HepG2 (cell line): ENCODE data around the gene ITPRIP. TPM values are rescaled to one million over a fixed set of nuclear protein-coding genes. Genes with fewer than 3 reads are reported as not detected.

Source experiments
- BCL6 ChIP-seq: IDR thresholded peaks from 2 replicates; pipeline ENCODE4 v1.6.1; 2016; ENCODE audit warnings: missing genetic modification reagents, missing compliant biosample characterization
- DNMT3B ChIP-seq: conservative IDR thresholded peaks from 2 replicates; pipeline ENCODE4 v1.6.1; 2016; ENCODE audit warnings: missing biosample characterization, control low read depth
- ETS1 ChIP-seq: sonication (generic); formaldehyde crosslinking; IDR thresholded peaks from 2 replicates; pipeline ENCODE4 v1.4.0; 2020; ENCODE audit warnings: missing genetic modification reagents
- GLMP ChIP-seq: sonication (generic); formaldehyde crosslinking; IDR thresholded peaks from 2 replicates; pipeline ENCODE4 v1.9.0; 2021; ENCODE audit warnings: missing genetic modification reagents, mild to moderate bottlenecking, borderline replicate concordance
- HNF4A ChIP-seq: sonication (generic); formaldehyde crosslinking; IDR thresholded peaks from 2 replicates; pipeline ENCODE4 v1.4.0; 2020; ENCODE audit warnings: missing genetic modification reagents
- IKZF1 ChIP-seq: fragments of 450-650 bp; IDR thresholded peaks from 2 replicates; pipeline ENCODE4 v1.7.1; 2016
- PCBP2 ChIP-seq: fragments of 200-400 bp; formaldehyde crosslinking; optimal IDR thresholded peaks from 2 replicates; pipeline ENCODE3; 2018; ENCODE audit warnings: low read length, low read depth; ENCODE audit not compliant: poor library complexity, severe bottlenecking
- PHB2 ChIP-seq: fragments of 450-650 bp; IDR thresholded peaks from 2 replicates; pipeline ENCODE4 v1.6.1; 2018; ENCODE audit not compliant: partially characterized antibody
- PHF20 ChIP-seq: sonication (generic); formaldehyde crosslinking; IDR thresholded peaks from 2 replicates; pipeline ENCODE4 v1.5.0; 2020; ENCODE audit warnings: mild to moderate bottlenecking, missing genetic modification reagents
- PRMT3 ChIP-seq: sonication (generic); formaldehyde crosslinking; IDR thresholded peaks from 2 replicates; pipeline ENCODE4 v1.8.1; 2022; ENCODE audit warnings: low read depth, mild to moderate bottlenecking, moderate library complexity, missing genetic modification reagents, borderline replicate concordance
- SETDB1 ChIP-seq: sonication (generic); formaldehyde crosslinking; IDR thresholded peaks from 2 replicates; pipeline ENCODE4 v1.5.1; 2020; ENCODE audit warnings: missing genetic modification reagents, mild to moderate bottlenecking, borderline replicate concordance
- SMARCC2 ChIP-seq: fragments of 450-650 bp; IDR thresholded peaks from 2 replicates; pipeline ENCODE4 v1.6.1; 2017; ENCODE audit warnings: antibody characterized with exemption, mild to moderate bottlenecking
- SPEN ChIP-seq: sonication (generic); formaldehyde crosslinking; IDR thresholded peaks from 2 replicates; pipeline ENCODE4 v1.5.1; 2020; ENCODE audit warnings: low read depth, mild to moderate bottlenecking, missing genetic modification reagents
- STAG1 ChIP-seq: sonication (generic); formaldehyde crosslinking; IDR thresholded peaks from 2 replicates; pipeline ENCODE4 v1.4.0; 2020; ENCODE audit warnings: missing genetic modification reagents
- THRA ChIP-seq: sonication (generic); formaldehyde crosslinking; IDR thresholded peaks from 2 replicates; pipeline ENCODE4 v1.4.0; 2020; ENCODE audit warnings: missing genetic modification reagents, borderline replicate concordance
- ZBTB38 ChIP-seq: sonication (generic); formaldehyde crosslinking; IDR thresholded peaks from 2 replicates; pipeline ENCODE4 v1.5.1; 2020; ENCODE audit warnings: mild to moderate bottlenecking, missing genetic modification reagents
- ZMYM2 ChIP-seq: sonication (generic); formaldehyde crosslinking; IDR thresholded peaks from 2 replicates; pipeline ENCODE4 v1.8.0; 2022; ENCODE audit warnings: mild to moderate bottlenecking, missing genetic modification reagents
- ZNF224 ChIP-seq: sonication (generic); formaldehyde crosslinking; IDR thresholded peaks from 2 replicates; pipeline ENCODE4 v1.5.0; 2020; ENCODE audit warnings: mild to moderate bottlenecking, missing genetic modification reagents
- ZNF253 ChIP-seq: sonication (generic); formaldehyde crosslinking; IDR thresholded peaks from 2 replicates; pipeline ENCODE4 v1.8.0; 2022; ENCODE audit warnings: mild to moderate bottlenecking, missing genetic modification reagents, borderline replicate concordance
- ZNF512B ChIP-seq: sonication (generic); formaldehyde crosslinking; IDR thresholded peaks from 2 replicates; pipeline ENCODE4 v1.5.1; 2020; ENCODE audit warnings: missing genetic modification reagents, mild to moderate bottlenecking, borderline replicate concordance
- ZNF83 ChIP-seq: sonication (generic); formaldehyde crosslinking; IDR thresholded peaks from 2 replicates; pipeline ENCODE4 v1.4.0; 2020; ENCODE audit warnings: missing genetic modification reagents, mild to moderate bottlenecking, borderline replicate concordance
- ZSCAN20 ChIP-seq: sonication (generic); formaldehyde crosslinking; IDR thresholded peaks from 2 replicates; pipeline ENCODE4 v1.4.0; 2020; ENCODE audit warnings: missing genetic modification reagents, mild to moderate bottlenecking, borderline replicate concordance
- ZSCAN31 ChIP-seq: sonication (generic); formaldehyde crosslinking; IDR thresholded peaks from 2 replicates; pipeline ENCODE4 v1.5.0; 2020; ENCODE audit warnings: low read depth, mild to moderate bottlenecking, missing genetic modification reagents
- polyA plus RNA-seq, 8 experiments: library from polyadenylated mRNA; depleted of rRNA in 3 of 8; stranded (reverse) in 7 of 8; unstranded in 1 of 8; fragments of >200 nt; fragmentation: Illumina TruSeq in 4 of 8; extraction: Trizol in 4 of 8; gene quantifications; 2 replicates each; pipeline versions ENCODE4 v1.2.1 to v1.2.3, GENCODE V29; 2011 to 2016; ENCODE audit warnings: low read depth in 4 of 8, missing spikeins in 1 of 8, mixed read lengths in 1 of 8; ENCODE audit not compliant: insufficient read depth in 1 of 8
- total RNA-seq, 5 experiments: library from RNA; depleted of rRNA; stranded (reverse); fragments of >200 nt; fragmentation: Illumina TruSeq; extraction: Trizol; gene quantifications; 2 replicates each; pipeline ENCODE4 v1.2.3, GENCODE V29; 2016; ENCODE audit warnings: low read depth in 1 of 5

The ITPRIP gene
- total and polyA plus RNA-seq, 2 of the 13 experiments (the other 11 are each of a cell fraction or from before 2014, with no cell fraction given), result 1.00 to 2.8 TPM

- no peak for TF ChIP-seq ZNF83 (CRISPR knock-in tag)
- TF ChIP-seq PRMT3, result no peak
- no peak for TF ChIP-seq GLMP (CRISPR knock-in tag)
- TF ChIP-seq SETDB1 (CRISPR knock-in tag), result no peak
- no peak for TF ChIP-seq ZMYM2
- no peak for TF ChIP-seq ETS1
- no peak for TF ChIP-seq SPEN (CRISPR knock-in tag)
- no peak for TF ChIP-seq ZSCAN31 (CRISPR knock-in tag)
- TF ChIP-seq BCL6, result 0 out of 2 replicates have a peak, but pooled peaks have one; percentile 23
- TF ChIP-seq ZSCAN20 (CRISPR knock-in tag), result no peak
- TF ChIP-seq SMARCC2, result no peak
- TF ChIP-seq ZNF512B (CRISPR knock-in tag), result no peak
- no peak for TF ChIP-seq IKZF1
- no peak for TF ChIP-seq PCBP2
- TF ChIP-seq HNF4A (CRISPR knock-in tag), result peak; percentile 66
- no peak for TF ChIP-seq PHB2
- peak; percentile 34; the same call in 1 of the 2 replicates for TF ChIP-seq THRA (CRISPR knock-in tag)
- no peak for TF ChIP-seq PHF20 (CRISPR knock-in tag)
- TF ChIP-seq ZBTB38 (CRISPR knock-in tag), result peak; percentile 57
- no peak for TF ChIP-seq STAG1 (CRISPR knock-in tag)
- TF ChIP-seq ZNF253 (CRISPR knock-in tag), result no peak
- TF ChIP-seq DNMT3B (CRISPR knock-in tag), result no peak
- no peak for TF ChIP-seq ZNF224 (CRISPR knock-in tag)
These were observed 58.6 kb downstream of the ITPRIP start (continued) for GRCh38 chr10:104279550-104280259.
